H1 (cell line): ENCODE data around the gene NOS1AP.

Experiments used
- CTCF ChIP-seq, 3 experiments: IDR thresholded peaks; 1 replicate in 2 of 3; 2 replicates in 1 of 3; pipeline versions ENCODE4 v1.5.1 to v1.6.1; 2011; ENCODE audit warnings: low read length in 3 of 3, mild to moderate bottlenecking in 3 of 3, inconsistent platforms in 2 of 3, low read depth in 1 of 3, moderate library complexity in 1 of 3; ENCODE audit not compliant: insufficient read depth in 1 of 3; ENCODE audit errors: control extremely low read depth in 1 of 3
- EZH2 ChIP-seq: fragments of 200-600 bp; sonication (generic); IDR thresholded peaks from 2 replicates; pipeline ENCODE4 v1.7.1; 2012; ENCODE audit warnings: low read depth, mild to moderate bottlenecking, moderate library complexity, low read length, inconsistent platforms; ENCODE audit not compliant: severe bottlenecking
- POLR2AphosphoS5 ChIP-seq: IDR thresholded peaks from 2 replicates; pipeline ENCODE4 v1.6.1; 2011; ENCODE audit warnings: low read depth, low read length
- YY1 ChIP-seq: IDR thresholded peaks from 2 replicates; pipeline ENCODE4 v1.6.1; 2011; ENCODE audit warnings: low read depth, mild to moderate bottlenecking, low read length

GRCh38 chr1:162412002-162412401 lies 342.5 kb downstream of the NOS1AP start, which contains the start of gene SH2D1B:
- TF ChIP-seq CTCF (IDR thresholded peaks at IDR 0.05; ENCODE audit: control extremely low read depth in 1 of 3, insufficient read depth in 1 of 3, low read depth in 1 of 3, low read length in 3 of 3): no peak
- no peak for TF ChIP-seq YY1
- TF ChIP-seq EZH2: no peak
- no peak for TF ChIP-seq POLR2AphosphoS5
